H9 (cell line): ENCODE data around the gene LPAR2. TPM values are rescaled to one million over a fixed set of nuclear protein-coding genes. Genes with fewer than 3 reads are reported as not detected.

Experiments used
- DNase-seq: peaks from one replicate; pipeline ENCODE4 v3.0.0-alpha.2; 2017
- H2AFZ ChIP-seq: one replicate; pipeline ENCODE4 v1.6.1; 2013; ENCODE audit warnings: mild to moderate bottlenecking, low read length, control low read depth, moderate library complexity
- H2AK5ac ChIP-seq: 2 replicates; pipeline ENCODE4 v1.6.1; 2013; ENCODE audit warnings: low read length, control low read depth, mixed read lengths; ENCODE audit not compliant: insufficient read length
- H2BK120ac ChIP-seq: one replicate; pipeline ENCODE4 v1.6.1; 2013; ENCODE audit warnings: low read depth, mild to moderate bottlenecking, low read length, control low read depth, inconsistent platforms; ENCODE audit not compliant: poor library complexity, severe bottlenecking
- H2BK12ac ChIP-seq: 2 replicates; pipeline ENCODE4 v1.6.1; 2013; ENCODE audit warnings: low read length, control low read depth, mixed read lengths, low read depth; ENCODE audit not compliant: insufficient read length
- H2BK15ac ChIP-seq: 2 replicates; pipeline ENCODE4 v1.6.1; 2013; ENCODE audit warnings: low read depth, low read length, control low read depth
- H2BK20ac ChIP-seq: one replicate; pipeline ENCODE4 v1.6.1; 2013; ENCODE audit warnings: low read depth, mild to moderate bottlenecking, low read length, control low read depth, inconsistent platforms; ENCODE audit not compliant: poor library complexity, severe bottlenecking
- H2BK5ac ChIP-seq: 2 replicates; pipeline ENCODE4 v1.6.1; 2013; ENCODE audit warnings: low read length, control low read depth, mixed read lengths; ENCODE audit not compliant: insufficient read length
- H3K14ac ChIP-seq: 2 replicates; pipeline ENCODE4 v1.6.1; 2013; ENCODE audit warnings: low read length, control low read depth; ENCODE audit not compliant: insufficient read depth
- H3K18ac ChIP-seq: 2 replicates; pipeline ENCODE4 v1.6.1; 2013; ENCODE audit warnings: low read depth, mild to moderate bottlenecking, mixed read lengths, low read length, control low read depth; ENCODE audit not compliant: insufficient read length
- H3K23ac ChIP-seq: 2 replicates; pipeline ENCODE4 v1.6.1; 2013; ENCODE audit warnings: low read length, control low read depth, mixed read lengths, low read depth; ENCODE audit not compliant: insufficient read length
- H3K23me2 ChIP-seq: 2 replicates; pipeline ENCODE4 v1.6.1; 2013; ENCODE audit warnings: low read depth, mild to moderate bottlenecking, mixed read lengths, low read length, control low read depth; ENCODE audit not compliant: insufficient read length, poor library complexity, severe bottlenecking
- H3K27ac ChIP-seq: 2 replicates; pipeline ENCODE4 v1.5.1; 2013; ENCODE audit warnings: low read length, control low read depth, mixed read lengths, low read depth; ENCODE audit not compliant: insufficient read length
- H3K27me3 ChIP-seq: 2 replicates; pipeline ENCODE4 v1.6.1; 2013; ENCODE audit warnings: low read length, control low read depth, inconsistent platforms; ENCODE audit not compliant: insufficient read depth
- H3K4ac ChIP-seq: 2 replicates; pipeline ENCODE4 v1.6.1; 2013; ENCODE audit warnings: low read depth, mild to moderate bottlenecking, control low read depth, inconsistent platforms, low read length, moderate library complexity
- H3K4me1 ChIP-seq: 2 replicates; pipeline ENCODE4 v1.6.1; 2013; ENCODE audit warnings: low read length, control low read depth, inconsistent platforms; ENCODE audit not compliant: insufficient read depth
- H3K4me2 ChIP-seq: 2 replicates; pipeline ENCODE4 v1.6.1; 2013; ENCODE audit warnings: low read length, control low read depth, mixed read lengths; ENCODE audit not compliant: insufficient read length, insufficient read depth
- H3K56ac ChIP-seq: 2 replicates; pipeline ENCODE4 v1.6.1; 2013; ENCODE audit warnings: low read depth, mild to moderate bottlenecking, mixed read lengths, low read length, control low read depth; ENCODE audit not compliant: insufficient read length
- H3K79me1 ChIP-seq: 2 replicates; pipeline ENCODE4 v1.6.1; 2013; ENCODE audit warnings: low read depth, mild to moderate bottlenecking, moderate library complexity, low read length, control low read depth, inconsistent platforms; ENCODE audit not compliant: insufficient read depth, poor library complexity, severe bottlenecking
- H3K79me2 ChIP-seq: 2 replicates; pipeline ENCODE4 v1.6.1; 2013; ENCODE audit warnings: low read length, control low read depth, inconsistent platforms; ENCODE audit not compliant: insufficient read depth
- H3K9ac ChIP-seq: 2 replicates; pipeline ENCODE4 v1.6.1; 2013; ENCODE audit warnings: low read length, control low read depth, mixed read lengths; ENCODE audit not compliant: insufficient read length; ENCODE audit errors: extremely low read depth
- H3K9me3 ChIP-seq: one replicate; pipeline ENCODE4 v1.6.1; 2013; ENCODE audit warnings: low read depth, low read length, inconsistent platforms; ENCODE audit not compliant: control insufficient read depth
- H3T11ph ChIP-seq: one replicate; pipeline ENCODE4 v1.6.1; 2013; ENCODE audit warnings: mild to moderate bottlenecking, low read length, control low read depth, inconsistent platforms
- H4K20me1 ChIP-seq: one replicate; pipeline ENCODE4 v1.6.1; 2013; ENCODE audit not compliant: control insufficient read depth, insufficient read length, insufficient read depth
- H4K5ac ChIP-seq: 2 replicates; pipeline ENCODE4 v1.6.1; 2013; ENCODE audit warnings: low read depth, mild to moderate bottlenecking, mixed read lengths, low read length, control low read depth; ENCODE audit not compliant: insufficient read length
- H4K8ac ChIP-seq: replicated peaks from 2 replicates; pipeline ENCODE4 v1.6.1; 2013; ENCODE audit warnings: low read length, control low read depth, mixed read lengths, low read depth; ENCODE audit not compliant: insufficient read length
- H4K91ac ChIP-seq: 2 replicates; pipeline ENCODE4 v1.6.1; 2013; ENCODE audit warnings: low read depth, mild to moderate bottlenecking, moderate library complexity, mixed read lengths, low read length, control low read depth; ENCODE audit not compliant: insufficient read length
- H3K27ac Mint-ChIP-seq, 3 experiments: 2 replicates in 2 of 3; 3 replicates in 1 of 3; pipeline ENCODE4 v1.8.0; 2020 to 2021; ENCODE audit warnings: mixed read lengths in 3 of 3, mild to moderate bottlenecking in 1 of 3, moderate library complexity in 1 of 3
- H3K27me3 Mint-ChIP-seq: 2 replicates; pipeline ENCODE4 v1.8.0; 2021; ENCODE audit warnings: low read depth, mild to moderate bottlenecking, moderate library complexity, mixed read lengths
- H3K36me3 Mint-ChIP-seq, 3 experiments: 2 replicates in 2 of 3; 3 replicates in 1 of 3; pipeline ENCODE4 v1.8.0; 2020 to 2021; ENCODE audit warnings: low read depth in 3 of 3, mixed read lengths in 3 of 3; ENCODE audit not compliant: insufficient read depth in 1 of 3
- H3K4me1 Mint-ChIP-seq, 2 experiments: 2 replicates each; pipeline ENCODE4 v1.8.0; 2020; ENCODE audit warnings: mixed read lengths in 2 of 2
- H3K4me3 Mint-ChIP-seq, 2 experiments: 2 replicates in 1 of 2; 3 replicates in 1 of 2; pipeline ENCODE4 v1.8.0; 2020 to 2021; ENCODE audit warnings: mild to moderate bottlenecking in 2 of 2, mixed read lengths in 2 of 2, moderate library complexity in 1 of 2
- H3K9me3 Mint-ChIP-seq, 2 experiments: 2 replicates in 1 of 2; 3 replicates in 1 of 2; pipeline ENCODE4 v1.8.0; 2020; ENCODE audit warnings: mild to moderate bottlenecking in 2 of 2, mixed read lengths in 2 of 2, moderate library complexity in 1 of 2
- CTCF ChIP-seq: fragments of 200-600 bp; sonication (generic); conservative IDR thresholded peaks from 3 replicates; pipeline ENCODE4 v1.8.0; 2021; ENCODE audit warnings: antibody characterized with exemption, mild to moderate bottlenecking
- WGBS: extraction: QIAGEN DNeasy Blood & Tissue Kit; methylation state at CpG from one replicate; pipeline ENCODE4 v1.1.7; 2013; ENCODE audit warnings: missing lambda C conversion rate, low lambda C conversion rate, mixed read lengths; ENCODE audit not compliant: insufficient read length; ENCODE audit errors: extremely low coverage; 5-methylcytosine and 5-hydroxymethylcytosine counted together
- total RNA-seq: library from RNA; stranded (reverse); gene quantifications from 2 replicates; pipeline ENCODE4 v1.2.1, GENCODE V29; 2021

LPAR2 gene
- total RNA-seq, 1 experiment from 2014 or later, result 51.8 TPM

- no peaks in the 10 kb centered on the region for H3K36me3 Mint-ChIP-seq
- no CpG with 5 or more reads among the region's 4 CpGs for WGBS
- Histone ChIP-seq H4K91ac (no peak overlapping the region), H3K23me2 (peaks cover 4% of the 10 kb centered on the region), H4K8ac (no peak overlapping the region), H2BK20ac (no peak overlapping the region), H3K27me3 (no peaks in the 10 kb centered on the region; the same call in 1 of the 2 replicates), H2AK5ac (no peak overlapping the region), H3K23ac (no peak overlapping the region), H3K56ac (no peak overlapping the region), H3K4me2 (no peak overlapping the region), H2BK12ac (no peak overlapping the region), H2BK5ac (no peak overlapping the region), H3K4me1 (no peaks in the 10 kb centered on the region), H3K79me1 (no peaks in the 10 kb centered on the region), H3K79me2 (no peaks in the 10 kb centered on the region), H3K9me3 (no peaks in the 10 kb centered on the region), H3K27ac (no peak overlapping the region), H3K18ac (no peak overlapping the region), H4K20me1 (no peaks in the 10 kb centered on the region), H2BK15ac (no peak overlapping the region), H3K14ac (no peak overlapping the region), H3K9ac (no peak overlapping the region), H4K5ac (no peak overlapping the region), H3K4ac (no peak overlapping the region), H2AFZ (no peak overlapping the region), H2BK120ac (no peak overlapping the region), H3T11ph (no peak overlapping the region)
- no peak overlapping the region; a peak in 2 of 7 replicates for H3K27ac Mint-ChIP-seq
- H3K9me3 Mint-ChIP-seq, result no peaks in the 10 kb centered on the region
- no peak for DNase-seq
- H3K27me3 Mint-ChIP-seq, result peaks cover 15% of the 10 kb centered on the region
- no peak for TF ChIP-seq CTCF
- H3K4me1 Mint-ChIP-seq, result peaks cover 6 to 11% of the 10 kb centered on the region in 2 experiments
- no peak overlapping the region for H3K4me3 Mint-ChIP-seq
Observed at GRCh38 chr19:19613506-19613905, 14.5 kb downstream of the LPAR2 start.
